ENCODE data around the gene DRC7.

Gene DRC7

GRCh38 chr16:57679767-57680482 is 14.7 kb upstream of the DRC7 start:
- TF ChIP-seq CTCF (IDR thresholded peaks at IDR 0.05; ENCODE audit: extremely low read depth, missing control alignments): no peak
- no peak for DNase-seq (ENCODE audit: low spot score)

- no peak for TF ChIP-seq CTCF (IDR thresholded peaks at IDR 0.05; ENCODE audit: extremely low read depth, missing control alignments)
- DNase-seq (ENCODE audit: low spot score): no peak
Measured at GRCh38 chr16:57680842-57681375, 13.7 kb upstream of the DRC7 start.

GRCh38 chr16:57681950-57682728 is 12.5 kb upstream of the DRC7 start:
- TF ChIP-seq CTCF (IDR thresholded peaks at IDR 0.05; ENCODE audit: extremely low read depth, missing control alignments): no peak
- no peak for DNase-seq (ENCODE audit: low spot score)

GRCh38 chr16:57682809-57683635 is 11.6 kb upstream of the DRC7 start:
- no peak for TF ChIP-seq CTCF (IDR thresholded peaks at IDR 0.05; ENCODE audit: extremely low read depth, missing control alignments)
- no peak for DNase-seq (ENCODE audit: low spot score)

GRCh38 chr16:57683636-57684545 is 10.7 kb upstream of the DRC7 start:
- TF ChIP-seq CTCF (IDR thresholded peaks at IDR 0.05; ENCODE audit: extremely low read depth, missing control alignments): no peak
- no peak for DNase-seq (ENCODE audit: low spot score)

- TF ChIP-seq CTCF (IDR thresholded peaks at IDR 0.05; ENCODE audit: extremely low read depth, missing control alignments): no peak
- DNase-seq (ENCODE audit: low spot score): no peak
Measured at GRCh38 chr16:57684626-57685358, 9.8 kb upstream of the DRC7 start.
